HG03060 (cell line): ENCODE measurements around the gene TENT4B.
"Not testable (repeated sequence)": the region's sequence is repeated elsewhere in the genome, so short reads cannot be mapped to it uniquely, and the experiment has no call there.

Source experiments
- ATAC-seq: cut with Tn5 transposase; IDR thresholded peaks from one replicate; pipeline ENCODE4 v1.9.1; 2021; ENCODE audit warnings: low read depth, moderate number of reproducible peaks; ENCODE audit not compliant: unreplicated experiment

TENT4B gene

GRCh38 chr16:50153596-50154419 lies 702 bp downstream of the TENT4B start:
- no peak for ATAC-seq

- ATAC-seq, result no peak
Measured at GRCh38 chr16:50154420-50154950, 1.4 kb downstream of the TENT4B start.

- no peak for ATAC-seq
Measured at GRCh38 chr16:50155925-50156324, 2.8 kb downstream of the TENT4B start.

- no peak for ATAC-seq
Measured at GRCh38 chr16:50156590-50156989, 3.5 kb downstream of the TENT4B start.

GRCh38 chr16:50160495-50161164 lies 7.5 kb downstream of the TENT4B start:
- no peak for ATAC-seq

GRCh38 chr16:50161950-50162349 lies 8.8 kb downstream of the TENT4B start:
- no peak for ATAC-seq

GRCh38 chr16:50165473-50165872 lies 12.4 kb downstream of the TENT4B start:
- ATAC-seq, result no peak

GRCh38 chr16:50166511-50167500 lies 13.7 kb downstream of the TENT4B start:
- no peak for ATAC-seq

- ATAC-seq, result no peak
Measured at GRCh38 chr16:50167556-50167955, 14.4 kb downstream of the TENT4B start.

- ATAC-seq, result no peak
Measured at GRCh38 chr16:50169555-50170096, 16.5 kb downstream of the TENT4B start.

GRCh38 chr16:50171773-50172172 lies 18.7 kb downstream of the TENT4B start:
- not testable (repeated sequence) for ATAC-seq

GRCh38 chr16:50172195-50172922 lies 19.3 kb downstream of the TENT4B start:
- no peak for ATAC-seq

- no peak for ATAC-seq
Measured at GRCh38 chr16:50173316-50173715, 20.2 kb downstream of the TENT4B start.

- no peak for ATAC-seq
Measured at GRCh38 chr16:50178491-50178941, 25.4 kb downstream of the TENT4B start.

GRCh38 chr16:50182441-50182840 lies 29.3 kb downstream of the TENT4B start:
- no peak for ATAC-seq

GRCh38 chr16:50183316-50183715 lies 30.2 kb downstream of the TENT4B start:
- no peak for ATAC-seq

GRCh38 chr16:50185005-50185505 lies 31.9 kb downstream of the TENT4B start:
- ATAC-seq, result no peak

- no peak for ATAC-seq
Measured at GRCh38 chr16:50188619-50189136, 35.6 kb downstream of the TENT4B start.

- no peak for ATAC-seq
Measured at GRCh38 chr16:50190292-50190691, 37.2 kb downstream of the TENT4B start.
